ENCODE results near the gene MED9. TPM values are rescaled to one million over a fixed set of nuclear protein-coding genes. Genes with fewer than 3 reads are reported as not detected.

The MED9 gene
- total and polyA plus RNA-seq, 4 donors = 6.4 to 12.5 (median 8.8) TPM

- no peak overlapping the region for H3K27ac ChIP-seq (ENCODE audit: low read depth in 1 of 2, low read length in 2 of 2)
- H3K27me3 ChIP-seq (ENCODE audit: control insufficient read depth in 4 of 4, insufficient read depth in 4 of 4, low read length in 3 of 4) = no peaks in the 10 kb centered on the region
- no peaks in the 10 kb centered on the region for H3K9me3 ChIP-seq (ENCODE audit: control insufficient read depth in 4 of 4, low read length in 3 of 4)
- H3K4me1 ChIP-seq (ENCODE audit: control insufficient read depth in 4 of 4, insufficient read depth in 4 of 4, low read length in 3 of 4) = peaks cover 0 to 16% (median 7%) of the 10 kb centered on the region in 4 donors
- H3K36me3 ChIP-seq (ENCODE audit: control insufficient read depth in 4 of 4, insufficient read depth in 3 of 4, low read depth in 1 of 4, low read length in 3 of 4) = no peaks in the 10 kb centered on the region
- DNase-seq (ENCODE audit: low spot score) = no peak
- no peak overlapping the region for H3K4me3 ChIP-seq (ENCODE audit: low read depth in 1 of 3, low read length in 3 of 3)
- WGBS = 92% methylated on average over 10 of the region's 10 CpGs
- TF ChIP-seq HNF4A (conservative IDR thresholded peaks at IDR 0.05) (no peak), GABPA (IDR thresholded peaks at IDR 0.05 in 1 of 2, conservative IDR thresholded peaks at IDR 0.05 in 1 of 2) (no peak), ZBTB33 (IDR thresholded peaks at IDR 0.05) (no peak), FOXA1 (IDR thresholded peaks at IDR 0.05) (no peak), ATF3 (IDR thresholded peaks at IDR 0.05) (no peak)
- H3K9ac ChIP-seq (ENCODE audit: low read depth in 1 of 2, low read length in 2 of 2) = no peak overlapping the region
Measured at GRCh38 chr17:17497845-17498520, 21.2 kb downstream of the MED9 start.

GRCh38 chr17:17498606-17499301 lies 22.0 kb downstream of the MED9 start:
- Histone ChIP-seq H3K4me3 (ENCODE audit: low read depth in 1 of 3, low read length in 3 of 3) (no peak overlapping the region), H3K27me3 (ENCODE audit: control insufficient read depth in 4 of 4, insufficient read depth in 4 of 4, low read length in 3 of 4) (no peaks in the 10 kb centered on the region), H3K36me3 (ENCODE audit: control insufficient read depth in 4 of 4, insufficient read depth in 3 of 4, low read depth in 1 of 4, low read length in 3 of 4) (no peaks in the 10 kb centered on the region), H3K4me1 (ENCODE audit: control insufficient read depth in 4 of 4, insufficient read depth in 4 of 4, low read length in 3 of 4) (peaks cover 0 to 16% (median 7%) of the 10 kb centered on the region in 4 donors), H3K27ac (ENCODE audit: low read depth in 1 of 2, low read length in 2 of 2) (no peak overlapping the region), H3K9me3 (ENCODE audit: control insufficient read depth in 4 of 4, low read length in 3 of 4) (no peaks in the 10 kb centered on the region), H3K9ac (ENCODE audit: low read depth in 1 of 2, low read length in 2 of 2) (no peak overlapping the region)
- no peak for TF ChIP-seq REST (IDR thresholded peaks at IDR 0.05)
- no peak for TF ChIP-seq NR2F2 (IDR thresholded peaks at IDR 0.05)
- 91% methylated on average over 16 of the region's 16 CpGs for WGBS
- no peak for DNase-seq (ENCODE audit: low spot score)

- Histone ChIP-seq H3K36me3 (ENCODE audit: control insufficient read depth in 4 of 4, insufficient read depth in 3 of 4, low read depth in 1 of 4, low read length in 3 of 4) (no peaks in the 10 kb centered on the region), H3K4me1 (ENCODE audit: control insufficient read depth in 4 of 4, insufficient read depth in 4 of 4, low read length in 3 of 4) (peaks cover 0 to 13% (median 6%) of the 10 kb centered on the region in 4 donors), H3K27ac (ENCODE audit: low read depth in 1 of 2, low read length in 2 of 2) (no peak overlapping the region), H3K27me3 (ENCODE audit: control insufficient read depth in 4 of 4, insufficient read depth in 4 of 4, low read length in 3 of 4) (no peaks in the 10 kb centered on the region), H3K4me3 (ENCODE audit: low read depth in 1 of 3, low read length in 3 of 3) (no peak overlapping the region), H3K9ac (ENCODE audit: low read depth in 1 of 2, low read length in 2 of 2) (no peak overlapping the region), H3K9me3 (ENCODE audit: control insufficient read depth in 4 of 4, low read length in 3 of 4) (no peaks in the 10 kb centered on the region)
- TF ChIP-seq HNF4A (conservative IDR thresholded peaks at IDR 0.05) = no peak
- TF ChIP-seq NR2F2 (IDR thresholded peaks at IDR 0.05) = no peak
- TF ChIP-seq ZBTB33 (IDR thresholded peaks at IDR 0.05) = no peak
- no peak for TF ChIP-seq FOXA2 (IDR thresholded peaks at IDR 0.05)
- no peak for TF ChIP-seq CTCF (IDR thresholded peaks at IDR 0.05; ENCODE audit: low read depth, low read length, missing input control)
- no peak for TF ChIP-seq GABPA (IDR thresholded peaks at IDR 0.05 in 1 of 2, conservative IDR thresholded peaks at IDR 0.05 in 1 of 2)
- TF ChIP-seq MAX (IDR thresholded peaks at IDR 0.05) = no peak
- TF ChIP-seq YY1 (IDR thresholded peaks at IDR 0.05) = no peak
- 92% methylated on average over 17 of the region's 17 CpGs for WGBS
- no peak for DNase-seq (ENCODE audit: low spot score)
Measured at GRCh38 chr17:17499402-17500145, 22.8 kb downstream of the MED9 start.

Data from liver (tissue), 9 donors.